ENCODE results near the gene POLR2L. TPM values are rescaled to one million over a fixed set of nuclear protein-coding genes. Genes with fewer than 3 reads are reported as not detected.
A peak's percentile ranks its signal among the peaks of the same experiment; 100 is the strongest.

The POLR2L gene
- polyA plus RNA-seq, 1 donor = 109 TPM

DNA sequence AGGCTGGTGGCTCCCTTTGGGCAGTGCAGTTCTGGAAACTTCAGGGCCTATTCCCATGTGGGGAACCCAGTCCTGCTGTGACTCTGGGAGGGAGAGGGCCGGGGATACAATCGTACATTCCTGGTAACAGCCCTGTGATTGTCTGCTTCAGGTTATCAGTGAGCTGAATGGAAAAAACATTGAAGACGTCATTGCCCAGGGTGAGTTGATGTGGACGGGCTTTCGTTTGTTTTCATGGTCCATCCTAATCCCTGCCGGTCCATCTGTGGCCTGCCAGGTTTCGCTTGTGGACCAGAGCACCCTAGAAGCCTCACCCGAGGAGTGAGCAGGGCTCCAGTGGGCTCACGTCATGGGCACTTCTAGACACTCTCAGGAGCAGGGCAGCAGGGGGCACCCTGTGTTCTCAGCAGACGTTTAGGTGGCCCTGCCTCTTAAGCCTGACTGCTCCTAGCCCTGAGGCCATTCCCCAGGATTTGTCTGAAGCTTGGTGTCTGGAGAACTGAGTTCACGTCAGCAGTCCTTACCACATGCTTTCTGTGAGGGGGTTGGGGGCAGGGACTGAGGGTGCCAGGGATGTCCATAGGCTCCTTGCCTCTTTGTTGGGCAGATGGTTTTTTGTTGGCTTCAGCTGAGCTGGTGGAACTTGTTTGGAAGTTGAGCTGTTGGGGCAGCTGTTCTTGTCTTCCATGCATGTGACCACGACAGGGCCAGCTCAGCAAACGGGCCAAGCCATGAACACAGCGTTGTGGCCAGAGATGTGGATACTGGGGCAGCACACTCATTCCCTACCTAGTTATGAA, 30.7 kb downstream of the POLR2L start:
- DNase-seq (ENCODE audit: low read depth) = no peak

DNA sequence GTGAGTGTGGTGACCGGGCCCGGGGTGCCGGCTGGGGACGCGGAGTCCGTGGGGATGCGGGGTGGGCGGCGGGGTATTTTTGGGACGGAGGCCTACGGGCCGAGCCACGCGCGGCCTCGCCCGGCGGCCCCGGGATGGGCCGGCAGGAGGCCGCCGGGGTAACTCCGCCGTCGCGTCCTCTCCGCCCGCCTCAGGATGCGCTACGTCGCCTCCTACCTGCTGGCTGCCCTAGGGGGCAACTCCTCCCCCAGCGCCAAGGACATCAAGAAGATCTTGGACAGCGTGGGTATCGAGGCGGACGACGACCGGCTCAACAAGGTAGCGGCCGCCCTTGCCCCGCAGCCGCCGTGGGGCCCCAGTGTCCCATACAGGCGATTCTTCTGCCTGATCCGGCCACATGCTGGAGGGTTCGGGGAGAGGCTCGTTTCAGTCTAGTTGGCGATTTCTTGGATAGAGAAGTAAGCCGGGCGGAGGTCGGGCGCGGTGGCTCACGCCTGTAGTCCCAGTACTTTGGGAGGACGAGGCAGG, 32.2 kb downstream of the POLR2L start:
- DNase-seq (ENCODE audit: low read depth) = no peak

GRCh38 chr11:809287-810039, 32.9 kb downstream of the POLR2L start, which contains the start of gene RPLP2:
Gene RPLP2, plus strand, starts transcription at chr11:809967. Its CDS starts 268 bp downstream, at chr11:810235.
- peak; percentile 96 for DNase-seq (ENCODE audit: low read depth)

- DNase-seq (ENCODE audit: low read depth) = no peak
These were observed 33.7 kb downstream of the POLR2L start for GRCh38 chr11:808427-809286.

GRCh38 chr11:804599-804964, 37.7 kb downstream of the POLR2L start:
- DNase-seq (ENCODE audit: low read depth) = no peak

GRCh38 chr11:803770-804598, 38.3 kb downstream of the POLR2L start:
- DNase-seq (ENCODE audit: low read depth) = no peak

DNA sequence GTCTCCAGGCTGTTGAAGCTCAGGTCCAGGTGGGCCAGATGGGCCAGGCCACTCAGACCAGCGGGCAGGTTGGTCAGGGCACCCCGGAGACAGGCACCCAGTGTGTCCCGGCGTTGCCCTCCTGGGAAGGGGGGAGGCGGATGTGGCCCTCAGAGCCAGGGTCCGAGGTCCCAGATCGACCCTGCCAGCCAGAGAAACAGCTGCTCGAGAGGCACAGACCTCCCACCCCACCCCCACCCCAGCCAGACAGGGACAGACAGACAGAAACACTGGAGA, 38.9 kb downstream of the POLR2L start:
- no peak for DNase-seq (ENCODE audit: low read depth)

DNA sequence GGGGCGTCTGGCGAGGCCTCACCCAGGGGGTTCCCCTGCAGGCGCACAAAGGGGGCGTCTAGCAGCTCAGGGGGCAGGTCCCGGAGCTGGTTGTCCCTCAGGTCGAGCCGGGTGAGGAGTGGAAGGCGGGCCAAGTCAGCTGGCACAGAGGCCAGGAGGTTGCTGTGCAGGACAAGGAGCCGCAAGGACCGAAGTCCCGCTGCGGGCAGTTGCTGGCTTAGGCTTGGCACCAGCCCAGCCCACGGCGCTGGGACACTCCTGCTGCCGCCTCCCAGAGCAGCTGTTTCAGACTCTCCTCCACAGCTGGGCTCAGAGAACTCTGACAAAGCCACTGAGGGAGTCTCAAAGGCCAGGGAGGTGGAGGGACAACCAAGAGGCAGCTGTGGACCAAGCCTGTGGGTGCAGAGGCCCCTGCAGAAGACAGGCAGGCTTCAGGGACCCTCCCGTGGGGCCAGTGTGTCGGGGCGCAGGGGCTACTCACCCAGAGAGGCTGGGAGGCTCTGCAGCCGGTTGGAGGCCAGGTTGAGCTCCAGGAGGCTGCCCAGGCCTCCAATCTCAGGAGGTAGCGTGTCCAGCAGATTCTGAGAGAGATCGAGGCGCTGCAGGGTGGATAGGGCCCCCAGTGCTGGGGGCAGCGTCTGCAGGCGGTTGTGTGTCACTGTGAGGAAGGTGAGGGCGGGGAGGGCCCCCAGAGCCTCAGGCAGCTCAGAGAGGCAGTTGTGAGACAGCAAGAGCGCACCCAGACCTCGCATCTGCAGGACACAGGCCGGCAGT, 39.4 kb downstream of the POLR2L start:
- no peak for DNase-seq (ENCODE audit: low read depth)

- DNase-seq (ENCODE audit: low read depth) = no peak
These were observed 40.2 kb downstream of the POLR2L start for GRCh38 chr11:802018-802617.

GRCh38 chr11:801097-801780, 41.1 kb downstream of the POLR2L start:
- DNase-seq (ENCODE audit: low read depth) = no peak

DNA sequence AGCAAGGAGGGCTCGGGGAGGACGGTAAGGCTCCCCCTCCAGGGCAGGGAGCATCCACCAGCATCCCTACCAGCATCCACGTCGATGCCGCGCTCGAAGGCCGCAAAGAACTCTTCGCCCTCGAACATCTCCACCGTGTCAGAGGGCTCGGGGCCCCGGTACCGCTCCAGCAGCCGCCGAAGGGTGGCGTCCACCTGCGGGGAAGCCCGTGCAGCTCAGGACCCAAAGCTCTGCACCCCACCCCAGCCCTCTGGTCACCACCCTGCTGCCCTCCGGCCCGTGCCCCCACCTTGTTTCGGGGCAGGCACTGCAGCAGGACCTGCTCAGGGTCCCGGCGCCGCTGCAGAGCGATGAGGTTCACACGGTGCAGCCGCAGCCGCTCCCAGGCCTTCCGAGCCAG, 41.9 kb downstream of the POLR2L start:
- no peak for DNase-seq (ENCODE audit: low read depth)

- DNase-seq (ENCODE audit: low read depth) = no peak
These were observed 42.5 kb downstream of the POLR2L start for GRCh38 chr11:799641-800316.

- no peak for DNase-seq (ENCODE audit: low read depth)
These were observed 44.1 kb downstream of the POLR2L start, which contains the start of gene SLC25A22 for GRCh38 chr11:798093-798713. Gene SLC25A22, minus strand, starts transcription at chr11:798281. Its CDS starts 3,275 bp downstream, at chr11:795006.

DNA sequence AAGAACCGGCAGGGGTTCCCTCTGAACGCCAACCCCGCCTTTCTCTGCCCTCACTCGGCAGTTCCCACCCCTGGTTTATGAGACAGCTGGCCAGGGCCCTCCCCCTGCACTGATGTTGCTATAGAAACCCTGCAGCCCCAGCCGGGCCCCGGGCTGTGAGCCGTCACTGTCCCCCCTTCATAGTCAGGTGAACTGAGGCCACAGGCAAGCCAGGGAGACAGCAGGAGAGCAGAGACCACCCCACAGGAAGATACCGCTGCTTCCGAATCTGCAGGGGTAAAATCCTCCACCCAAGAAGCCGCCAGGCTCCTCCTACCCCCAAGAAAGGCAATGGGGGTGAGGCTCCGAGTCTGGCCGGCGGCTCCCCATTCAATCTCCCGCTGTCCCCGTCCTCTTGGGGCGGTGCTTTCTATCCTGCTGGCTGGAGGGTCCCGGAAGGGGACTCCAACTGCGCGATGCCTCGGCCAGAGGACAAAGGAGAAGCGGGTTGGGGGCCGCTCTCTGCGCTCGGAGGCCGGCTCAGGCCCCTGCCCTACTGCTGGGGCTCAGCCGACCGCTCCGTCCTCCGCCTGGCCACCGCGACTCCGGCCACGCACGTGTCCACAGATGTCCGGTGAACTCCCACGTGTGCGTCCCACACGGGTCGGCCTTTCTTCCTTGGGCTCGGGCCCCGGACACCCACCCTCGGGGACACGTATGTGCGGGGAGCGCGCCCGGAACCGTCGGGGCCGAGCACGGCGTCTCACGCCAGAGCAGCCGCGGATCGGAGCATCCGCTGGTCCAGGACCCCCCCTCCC, 44.8 kb downstream of the POLR2L start:
- DNase-seq (ENCODE audit: low read depth) = no peak

DNA sequence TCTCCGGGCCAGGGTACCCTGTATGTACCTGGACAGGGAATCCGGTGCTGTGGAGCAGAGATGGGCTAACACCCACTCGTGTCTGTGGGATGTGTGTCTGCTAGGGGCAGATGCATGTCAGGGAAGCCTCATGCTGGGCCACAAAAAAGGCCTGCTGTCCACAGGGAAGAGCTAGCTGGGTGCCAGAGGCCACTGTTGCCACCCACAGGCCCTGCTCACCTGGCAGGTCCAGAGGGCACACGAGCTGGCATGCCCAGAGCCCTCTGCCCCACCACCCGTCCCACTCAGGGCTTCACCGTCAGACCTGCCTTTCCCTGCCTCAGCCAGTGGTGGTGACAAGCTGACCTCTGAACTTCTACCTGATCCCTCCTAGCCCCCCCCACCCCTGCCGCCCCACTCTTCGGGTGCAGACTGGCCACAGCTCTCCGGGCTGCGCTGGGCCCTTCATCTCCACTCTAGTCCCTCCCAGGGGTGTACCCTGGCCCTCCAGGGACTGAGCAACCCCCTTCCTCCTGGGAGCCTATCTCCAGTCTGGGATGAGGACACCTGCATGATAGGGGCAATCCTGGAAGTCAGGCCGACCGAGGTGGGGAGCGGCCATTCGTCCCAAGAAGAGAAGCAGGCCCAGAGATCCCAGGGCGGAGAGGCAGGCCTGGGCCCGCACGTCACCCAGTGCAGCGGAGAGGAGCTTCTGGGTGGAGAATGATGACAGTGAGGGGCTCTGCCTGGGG, 45.6 kb downstream of the POLR2L start:
- DNase-seq (ENCODE audit: low read depth) = no peak

Measured in forelimb muscle (tissue), 1 donor.